Testis (tissue), 2 donors: ENCODE data around the gene COX7B2.

ENCODE experiments used
- CTCF ChIP-seq, 3 experiments: fragments of 450-650 bp in 2 of 3; fragments of 200-600 bp in 1 of 3; sonication (generic) in 1 of 3; IDR thresholded peaks; one replicate each; pipeline ENCODE4 v1.5.1; 2016 to 2019; ENCODE audit warnings: antibody characterized with exemption in 3 of 3, mild to moderate bottlenecking in 2 of 3, moderate library complexity in 1 of 3
- POLR2A ChIP-seq: fragments of 450-650 bp; IDR thresholded peaks from one replicate; pipeline ENCODE4 v1.6.1; 2017; ENCODE audit warnings: antibody characterized with exemption, mild to moderate bottlenecking, moderate library complexity

DNA sequence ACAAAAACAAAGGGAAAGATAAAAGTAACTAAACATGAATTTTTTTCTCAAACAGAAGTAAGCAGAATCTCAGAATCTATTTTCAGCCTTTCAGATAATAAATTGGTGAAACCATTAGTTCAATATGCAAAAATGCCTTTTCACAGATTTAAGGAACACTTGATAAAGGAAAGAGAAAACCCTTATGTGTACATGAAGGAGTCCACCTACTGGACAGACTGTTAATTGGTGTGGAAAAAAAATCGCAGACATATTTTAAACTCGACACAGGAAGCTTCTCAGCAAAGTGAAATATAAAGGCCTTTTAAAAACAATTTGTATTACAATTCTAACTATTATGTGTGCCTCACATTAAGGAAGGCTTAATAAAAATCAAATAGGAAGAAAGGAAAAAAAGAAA, 22.3 kb downstream of the COX7B2 start:
- peak in 1 of 3 experiments; percentile 31 for TF ChIP-seq CTCF (IDR thresholded peaks at IDR 0.05)
- TF ChIP-seq POLR2A = no peak
